Measurements from ENCODE around the gene GTPBP2.
A peak's percentile ranks its signal among the peaks of the same experiment; 100 is the strongest.
"Not testable (repeated sequence)": the region's sequence is repeated elsewhere in the genome, so short reads cannot be mapped to it uniquely, and the experiment has no call there.

Gene GTPBP2

DNA sequence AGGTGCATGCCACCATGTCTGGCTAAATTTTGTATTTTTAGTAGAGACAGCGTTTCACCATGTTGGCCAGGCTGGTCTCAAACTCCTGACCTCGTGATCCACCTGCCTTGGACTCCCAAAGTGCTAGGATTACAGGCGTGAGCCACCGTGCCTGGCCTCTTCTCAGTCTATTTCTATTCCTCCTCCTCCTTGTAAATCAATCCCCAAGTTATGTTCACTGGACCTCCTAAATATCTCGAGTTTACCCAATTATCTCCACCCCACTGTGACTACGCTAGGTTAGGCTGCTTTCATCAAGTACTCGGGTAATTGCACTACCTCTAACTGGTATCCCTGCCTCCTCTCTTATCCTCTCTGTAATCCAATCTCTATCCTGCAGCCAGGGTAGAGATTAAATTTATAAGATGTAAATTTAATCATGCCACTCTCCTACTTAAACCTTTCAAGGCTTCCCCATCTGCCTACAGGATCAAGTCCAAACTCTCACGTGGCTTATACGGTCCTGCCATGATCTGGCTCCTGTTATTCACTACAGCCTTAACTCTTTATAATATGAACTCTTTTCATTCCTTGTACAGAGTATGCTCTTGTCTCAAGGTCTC, 5.7 kb upstream of the GTPBP2 start:
- no CpG with 5 or more reads among the region's 9 CpGs for WGBS (ENCODE audit: insufficient coverage, insufficient read length)
- H3K9me3 ChIP-seq (ENCODE audit: control insufficient read depth, insufficient read depth, low read length), result no peaks in the 10 kb centered on the region
- no peak overlapping the region for H3K27ac ChIP-seq (ENCODE audit: low read length)
- no peak overlapping the region for H3K4me3 ChIP-seq (ENCODE audit: low read length)
- peaks cover under 1% of the 10 kb centered on the region for H3K36me3 ChIP-seq (ENCODE audit: control insufficient read depth, insufficient read depth, low read length)
- H3K27me3 ChIP-seq (ENCODE audit: control insufficient read depth, insufficient read depth, low read length), result no peaks in the 10 kb centered on the region
- DNase-seq (ENCODE audit: low read depth, low spot score), result no peak
- H3K4me1 ChIP-seq (ENCODE audit: control insufficient read depth, insufficient read depth, low read length), result peaks cover 5% of the 10 kb centered on the region

DNA sequence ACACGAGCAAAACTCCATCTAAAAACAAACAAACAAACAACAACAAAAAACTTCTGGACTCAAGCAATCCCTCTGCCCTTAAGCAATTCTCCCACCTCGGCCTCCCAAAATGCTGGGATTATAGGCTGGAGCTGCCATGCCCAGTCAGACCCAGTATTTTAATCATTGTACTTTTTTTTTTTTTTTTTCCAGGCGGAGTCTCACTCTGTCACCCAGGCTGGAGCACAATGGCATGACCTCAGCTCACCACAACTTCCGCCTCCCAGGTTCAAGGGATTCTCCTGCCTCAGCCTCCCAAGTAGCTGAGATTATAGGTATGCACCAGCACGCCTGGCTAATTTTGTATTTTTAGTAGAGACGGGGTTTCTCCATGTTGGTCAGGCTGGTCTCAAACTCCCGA, 3.9 kb upstream of the GTPBP2 start:
- not testable (repeated sequence) for H3K27me3 ChIP-seq (ENCODE audit: control insufficient read depth, insufficient read depth, low read length); H3K36me3 ChIP-seq (ENCODE audit: control insufficient read depth, insufficient read depth, low read length); H3K27ac ChIP-seq (ENCODE audit: low read length); H3K4me3 ChIP-seq (ENCODE audit: low read length); H3K9me3 ChIP-seq (ENCODE audit: control insufficient read depth, insufficient read depth, low read length); DNase-seq (ENCODE audit: low read depth, low spot score); H3K4me1 ChIP-seq (ENCODE audit: control insufficient read depth, insufficient read depth, low read length)
- no CpG with 5 or more reads among the region's 7 CpGs for WGBS (ENCODE audit: insufficient coverage, insufficient read length)

DNA sequence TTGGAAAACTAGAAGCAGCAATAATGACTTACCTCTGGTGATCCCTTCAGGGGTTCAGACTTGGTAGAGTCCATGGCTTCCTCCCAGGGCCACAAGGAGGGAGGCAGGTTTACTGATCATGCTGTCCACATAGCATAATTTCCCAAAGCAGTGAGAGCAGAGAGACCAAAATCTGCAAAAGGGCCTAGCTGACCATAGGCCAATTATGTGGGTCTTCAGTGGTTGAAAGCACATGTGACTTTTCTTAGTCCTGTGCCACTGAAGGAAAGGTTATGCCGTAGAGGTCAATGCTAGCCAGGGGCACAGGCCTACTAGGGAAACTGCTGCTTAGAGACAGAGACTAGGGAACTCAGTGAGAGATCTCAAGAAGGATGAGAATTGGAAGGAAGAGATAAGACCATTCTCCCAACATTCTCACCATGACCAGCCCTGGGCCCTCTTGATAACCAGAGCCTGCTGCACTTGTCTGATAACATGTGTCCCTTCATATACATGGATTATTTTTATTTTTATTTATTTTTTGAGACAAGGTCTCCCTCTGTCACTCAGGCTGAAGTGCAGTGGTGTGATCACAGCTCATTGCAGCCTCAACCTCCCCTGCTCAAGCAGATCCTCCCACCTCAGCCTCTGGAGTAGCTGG, 2.0 kb upstream of the GTPBP2 start:
- Histone ChIP-seq H3K4me3 (ENCODE audit: low read length) (no peak overlapping the region), H3K4me1 (ENCODE audit: control insufficient read depth, insufficient read depth, low read length) (peaks cover 1% of the 10 kb centered on the region; the same call in 1 of the 2 replicates), H3K36me3 (ENCODE audit: control insufficient read depth, insufficient read depth, low read length) (peaks cover 4% of the 10 kb centered on the region; the same call in 1 of the 2 replicates), H3K27ac (ENCODE audit: low read length) (no peak overlapping the region), H3K9me3 (ENCODE audit: control insufficient read depth, insufficient read depth, low read length) (no peaks in the 10 kb centered on the region), H3K27me3 (ENCODE audit: control insufficient read depth, insufficient read depth, low read length) (no peaks in the 10 kb centered on the region)
- no peak for DNase-seq (ENCODE audit: low read depth, low spot score)
- no CpG with 5 or more reads among the region's 1 CpG for WGBS (ENCODE audit: insufficient coverage, insufficient read length)

DNA sequence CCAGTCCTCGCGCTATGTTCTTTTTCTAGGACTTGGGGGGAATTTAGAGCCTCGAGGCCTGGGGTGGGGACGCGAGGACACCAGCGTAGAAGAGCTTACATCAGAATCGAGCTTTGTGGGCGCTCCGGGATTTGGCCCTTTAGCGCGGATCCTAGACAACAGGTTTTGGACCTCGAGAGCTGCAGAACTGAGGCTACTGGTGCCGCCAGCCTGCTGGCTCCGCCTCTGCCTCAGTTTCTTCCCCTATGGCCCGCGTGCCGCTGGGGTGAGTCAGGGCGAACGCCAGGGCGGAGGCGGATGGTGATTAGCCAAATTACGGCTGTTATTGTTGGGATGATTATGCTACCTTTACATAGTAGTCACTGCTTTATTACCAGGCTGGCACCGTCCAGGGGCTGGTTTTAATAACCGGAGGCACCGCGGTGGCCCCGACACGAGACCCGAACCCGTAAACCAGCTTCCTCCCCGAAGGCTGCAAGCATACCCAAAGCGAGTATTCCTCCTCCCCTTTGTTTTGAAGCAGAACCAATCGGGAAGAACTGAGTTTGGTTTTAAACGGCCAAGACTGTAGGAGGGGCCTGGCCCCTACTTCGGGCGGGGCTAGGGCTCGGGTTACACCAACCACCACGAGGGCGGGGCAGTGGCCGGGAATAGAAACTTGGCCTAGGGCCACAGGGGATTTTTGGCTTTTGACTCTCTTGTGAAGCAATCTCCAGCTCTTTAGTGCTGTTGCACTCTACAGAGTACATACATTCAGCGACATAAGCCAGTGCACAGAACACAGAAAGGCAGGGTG, 639 bp upstream of the GTPBP2 start:
- peak overlapping the region; percentile 70; the same call in 1 of the 2 replicates for H3K4me3 ChIP-seq (ENCODE audit: low read length)
- H3K9me3 ChIP-seq (ENCODE audit: control insufficient read depth, insufficient read depth, low read length), result no peaks in the 10 kb centered on the region
- no peaks in the 10 kb centered on the region for H3K27me3 ChIP-seq (ENCODE audit: control insufficient read depth, insufficient read depth, low read length)
- no peak overlapping the region for H3K27ac ChIP-seq (ENCODE audit: low read length)
- DNase-seq (ENCODE audit: low read depth, low spot score), result peak; percentile 95
- peaks cover 16% of the 10 kb centered on the region for H3K36me3 ChIP-seq (ENCODE audit: control insufficient read depth, insufficient read depth, low read length)
- H3K4me1 ChIP-seq (ENCODE audit: control insufficient read depth, insufficient read depth, low read length), result peaks cover 1% of the 10 kb centered on the region; the same call in 1 of the 2 replicates
- no CpG with 5 or more reads among the region's 41 CpGs for WGBS (ENCODE audit: insufficient coverage, insufficient read length)

DNA sequence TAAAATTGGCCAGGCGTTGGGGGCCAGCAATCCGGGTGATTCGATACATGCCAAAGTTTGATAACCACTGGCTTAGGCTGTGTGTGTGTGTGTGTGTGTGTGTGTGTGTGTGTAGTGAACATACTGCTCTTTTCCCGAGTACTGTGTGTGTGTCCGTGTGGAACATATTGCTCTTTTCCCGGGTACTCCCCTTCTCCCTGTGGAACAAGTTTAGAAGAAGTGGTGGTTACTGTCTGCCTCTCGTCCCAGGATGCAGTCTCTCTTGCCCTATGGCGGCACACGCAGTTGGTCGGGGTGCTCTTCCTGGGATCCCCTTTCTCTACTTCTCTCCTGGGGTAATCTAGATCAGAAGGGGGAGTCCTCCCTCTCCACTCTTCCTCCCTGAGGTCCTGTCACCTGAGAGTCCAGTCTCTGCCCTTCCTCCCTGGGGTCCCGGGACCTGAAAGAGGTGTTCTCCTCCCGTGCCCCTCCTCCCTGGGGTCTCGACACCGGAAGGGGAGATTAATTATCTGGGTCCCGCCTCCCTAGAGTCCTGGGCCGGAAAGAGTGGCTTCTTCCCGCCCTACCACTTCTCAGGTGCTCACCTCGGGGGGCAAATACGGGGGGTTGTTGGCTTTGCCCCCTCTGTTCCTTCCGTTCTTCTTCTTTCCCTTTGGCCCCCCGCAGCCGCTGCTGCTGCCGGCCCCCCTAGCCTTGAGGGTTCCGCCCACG, 516 bp downstream of the GTPBP2 start:
- Histone ChIP-seq H3K36me3 (ENCODE audit: control insufficient read depth, insufficient read depth, low read length) (peaks cover 27% of the 10 kb centered on the region), H3K27ac (ENCODE audit: low read length) (no peak overlapping the region), H3K27me3 (ENCODE audit: control insufficient read depth, insufficient read depth, low read length) (no peaks in the 10 kb centered on the region), H3K4me3 (ENCODE audit: low read length) (peak overlapping the region; percentile 71), H3K4me1 (ENCODE audit: control insufficient read depth, insufficient read depth, low read length) (peaks cover 1% of the 10 kb centered on the region; the same call in 1 of the 2 replicates), H3K9me3 (ENCODE audit: control insufficient read depth, insufficient read depth, low read length) (no peaks in the 10 kb centered on the region)
- no CpG with 5 or more reads among the region's 25 CpGs for WGBS (ENCODE audit: insufficient coverage, insufficient read length)
- DNase-seq (ENCODE audit: low read depth, low spot score), result peak; percentile 29

DNA sequence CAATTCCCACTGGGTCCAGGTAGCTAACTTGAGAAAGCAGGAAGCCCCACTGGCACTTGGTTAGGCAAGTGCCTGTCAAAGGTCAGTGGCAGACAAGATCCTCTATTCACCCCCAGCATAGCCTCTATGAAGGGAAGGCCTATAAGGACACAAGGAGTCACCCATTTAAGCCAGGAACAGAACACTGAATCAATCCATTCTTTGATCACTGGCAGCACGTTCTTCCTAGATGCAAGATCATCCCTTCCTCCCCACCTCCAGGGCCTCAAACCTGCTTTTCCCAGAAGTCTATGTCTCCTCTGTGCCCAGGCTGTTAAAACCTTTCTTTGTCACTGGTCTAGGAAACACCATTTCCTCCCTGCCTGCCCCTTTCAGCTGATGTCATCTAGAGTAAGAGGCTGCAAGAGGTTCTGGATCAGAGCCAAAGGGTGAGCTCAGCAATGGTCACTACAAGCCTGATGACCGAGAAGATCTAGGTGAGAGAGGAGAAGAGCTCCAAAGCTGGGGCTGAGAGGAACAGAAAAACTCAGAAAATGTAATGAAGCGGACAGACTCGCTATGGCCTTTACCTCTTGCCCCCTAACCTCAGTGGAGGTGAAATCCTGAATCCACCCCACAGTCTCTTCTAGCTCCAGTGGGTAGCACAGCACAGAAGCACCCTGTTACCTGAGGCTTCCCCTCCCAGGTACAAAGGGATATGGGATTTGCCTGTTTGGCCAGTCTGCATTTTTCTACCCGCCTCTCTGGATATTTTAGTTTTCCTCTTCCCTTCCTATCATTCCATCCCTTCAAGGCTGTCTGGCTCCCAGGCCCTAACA, 1.8 kb downstream of the GTPBP2 start:
- Histone ChIP-seq H3K4me3 (ENCODE audit: low read length) (no peak overlapping the region), H3K9me3 (ENCODE audit: control insufficient read depth, insufficient read depth, low read length) (no peaks in the 10 kb centered on the region), H3K4me1 (ENCODE audit: control insufficient read depth, insufficient read depth, low read length) (peaks cover 1% of the 10 kb centered on the region; the same call in 1 of the 2 replicates), H3K27ac (ENCODE audit: low read length) (no peak overlapping the region), H3K27me3 (ENCODE audit: control insufficient read depth, insufficient read depth, low read length) (no peaks in the 10 kb centered on the region), H3K36me3 (ENCODE audit: control insufficient read depth, insufficient read depth, low read length) (peaks cover 35% of the 10 kb centered on the region)
- no peak for DNase-seq (ENCODE audit: low read depth, low spot score)
- no CpG with 5 or more reads among the region's 5 CpGs for WGBS (ENCODE audit: insufficient coverage, insufficient read length)

DNA sequence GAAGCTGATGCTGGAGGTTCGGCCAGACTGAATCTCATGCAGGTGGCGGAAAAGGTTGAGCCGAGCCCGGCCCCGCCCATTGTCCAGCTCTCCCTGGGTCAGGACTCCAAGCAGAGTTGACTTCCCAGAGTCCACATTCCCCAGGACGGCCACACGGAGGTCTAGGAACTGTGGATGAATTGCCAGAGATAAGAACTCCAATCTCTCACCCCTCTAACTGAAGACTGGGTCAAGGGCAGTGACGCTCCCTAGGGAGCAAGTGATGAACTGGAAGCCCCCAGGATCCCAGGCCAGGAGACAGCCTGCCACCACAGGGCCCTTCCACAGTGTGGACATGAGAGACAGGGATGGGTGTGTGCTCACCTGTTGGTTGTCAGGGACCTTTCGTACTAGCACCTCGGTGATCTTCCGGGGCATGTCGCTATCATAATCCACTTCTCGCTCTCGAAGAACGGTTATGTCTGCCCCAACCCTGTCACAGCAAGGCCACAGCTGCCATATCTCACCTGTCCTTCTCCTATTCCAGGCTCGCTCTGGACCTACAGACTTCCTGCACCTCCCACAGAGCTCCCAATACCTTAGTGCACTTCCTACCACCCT, 3.6 kb downstream of the GTPBP2 start:
- Histone ChIP-seq H3K27ac (ENCODE audit: low read length) (no peak overlapping the region), H3K27me3 (ENCODE audit: control insufficient read depth, insufficient read depth, low read length) (no peaks in the 10 kb centered on the region), H3K36me3 (ENCODE audit: control insufficient read depth, insufficient read depth, low read length) (peaks cover 46% of the 10 kb centered on the region), H3K4me1 (ENCODE audit: control insufficient read depth, insufficient read depth, low read length) (peaks cover 1% of the 10 kb centered on the region; the same call in 1 of the 2 replicates), H3K4me3 (ENCODE audit: low read length) (no peak overlapping the region), H3K9me3 (ENCODE audit: control insufficient read depth, insufficient read depth, low read length) (no peaks in the 10 kb centered on the region)
- DNase-seq (ENCODE audit: low read depth, low spot score), result no peak
- WGBS (ENCODE audit: insufficient coverage, insufficient read length), result no CpG with 5 or more reads among the region's 16 CpGs

DNA sequence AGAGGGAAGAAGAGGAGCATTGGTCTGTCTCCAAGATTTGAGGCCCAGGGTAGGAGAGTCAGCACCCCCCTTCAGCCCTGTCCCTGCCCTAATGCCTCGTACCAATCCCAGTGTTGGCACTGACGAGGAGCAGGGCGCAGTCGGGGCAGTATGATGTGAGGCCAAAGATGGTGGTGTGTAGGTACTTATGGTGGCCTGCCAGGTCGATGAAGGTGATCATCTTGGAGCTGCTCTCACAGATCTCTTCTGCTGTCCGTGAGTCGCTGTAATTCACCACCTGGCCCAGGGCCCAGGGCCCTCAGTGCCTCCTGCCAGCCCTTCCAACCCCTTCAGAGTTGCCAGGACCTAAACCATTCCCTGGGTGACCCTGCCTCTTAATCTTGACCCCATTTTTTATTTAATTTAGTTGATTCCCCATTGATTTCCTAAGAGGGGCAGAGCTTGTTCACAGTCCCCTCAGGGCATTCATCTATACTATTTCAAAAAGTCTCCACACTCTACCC, 4.2 kb downstream of the GTPBP2 start:
- peaks cover 46% of the 10 kb centered on the region for H3K36me3 ChIP-seq (ENCODE audit: control insufficient read depth, insufficient read depth, low read length)
- no peak for DNase-seq (ENCODE audit: low read depth, low spot score)
- H3K9me3 ChIP-seq (ENCODE audit: control insufficient read depth, insufficient read depth, low read length), result no peaks in the 10 kb centered on the region
- whole genome bisulfite sequencing (ENCODE audit: insufficient coverage, insufficient read length), result no CpG with 5 or more reads among the region's 7 CpGs
- no peaks in the 10 kb centered on the region for H3K27me3 ChIP-seq (ENCODE audit: control insufficient read depth, insufficient read depth, low read length)
- no peaks in the 10 kb centered on the region for H3K4me1 ChIP-seq (ENCODE audit: control insufficient read depth, insufficient read depth, low read length)
- H3K27ac ChIP-seq (ENCODE audit: low read length), result no peak overlapping the region
- H3K4me3 ChIP-seq (ENCODE audit: low read length), result no peak overlapping the region

DNA sequence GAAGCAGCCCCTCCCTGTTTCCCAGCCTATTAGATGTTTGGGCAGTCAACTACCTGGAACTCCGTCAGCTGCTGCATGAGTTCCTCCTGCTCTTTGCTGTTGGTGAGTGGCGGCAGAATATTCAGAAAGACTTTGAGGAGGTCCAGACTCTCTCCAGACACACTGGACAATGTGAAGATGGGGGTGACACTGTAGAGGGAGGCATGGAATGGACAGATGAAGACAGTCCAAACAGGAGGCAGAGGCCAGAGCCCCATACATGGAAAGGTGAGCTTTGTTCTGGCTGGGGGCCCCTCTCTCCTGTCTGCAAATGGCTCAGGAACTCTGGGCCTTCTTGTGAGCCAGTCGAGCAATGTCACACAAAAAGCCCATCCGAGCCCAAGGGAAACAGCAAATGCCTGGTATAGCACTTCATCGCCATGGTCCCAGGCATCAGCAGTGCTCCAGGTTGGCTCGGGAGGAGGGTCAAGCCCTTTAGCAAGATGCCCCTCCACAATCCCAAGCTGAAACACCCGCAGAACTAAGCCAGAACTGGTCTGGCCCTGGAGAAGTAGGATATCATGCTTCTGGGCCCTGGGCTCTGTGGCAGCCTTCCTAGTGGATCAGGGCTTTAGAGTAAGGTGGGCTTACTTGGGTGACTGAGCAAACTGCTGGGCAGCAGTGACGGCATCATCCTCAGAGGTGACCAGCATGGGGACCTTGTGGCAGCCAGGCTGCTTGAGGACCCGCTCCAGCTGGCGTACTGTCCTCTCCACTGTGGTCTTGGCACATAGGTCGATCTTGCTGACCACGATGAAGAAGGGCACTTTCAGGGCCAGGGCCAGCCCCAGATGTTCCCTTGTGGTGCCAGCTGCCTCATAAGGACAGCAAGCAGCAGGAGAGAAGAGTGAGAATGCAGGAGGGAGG, 4.9 kb downstream of the GTPBP2 start:
- Histone ChIP-seq H3K4me1 (ENCODE audit: control insufficient read depth, insufficient read depth, low read length) (no peaks in the 10 kb centered on the region), H3K36me3 (ENCODE audit: control insufficient read depth, insufficient read depth, low read length) (peaks cover 46% of the 10 kb centered on the region), H3K4me3 (ENCODE audit: low read length) (no peak overlapping the region), H3K9me3 (ENCODE audit: control insufficient read depth, insufficient read depth, low read length) (no peaks in the 10 kb centered on the region), H3K27me3 (ENCODE audit: control insufficient read depth, insufficient read depth, low read length) (no peaks in the 10 kb centered on the region), H3K27ac (ENCODE audit: low read length) (no peak overlapping the region)
- DNase-seq (ENCODE audit: low read depth, low spot score), result no peak
- WGBS (ENCODE audit: insufficient coverage, insufficient read length), result no CpG with 5 or more reads among the region's 12 CpGs

Data from iPS DF 6.9 (cell line).